HepG2 (cell line): Measurements from ENCODE around the gene MYO5B. TPM values are rescaled to one million over a fixed set of nuclear protein-coding genes. Genes with fewer than 3 reads are reported as not detected.
A peak's percentile ranks its signal among the peaks of the same experiment; 100 is the strongest.

ENCODE experiments used
- ARNT ChIP-seq: fragments of 450-650 bp; IDR thresholded peaks from 2 replicates; pipeline ENCODE4 v1.6.1; 2017
- ATM ChIP-seq: fragments of 450-650 bp; IDR thresholded peaks from 2 replicates; pipeline ENCODE4 v1.7.1; 2017; ENCODE audit warnings: mild to moderate bottlenecking, borderline replicate concordance
- CREB1 ChIP-seq, 2 experiments: fragments of 450-650 bp in 1 of 2; IDR thresholded peaks; 2 replicates each; pipeline ENCODE4 v1.6.1; 2016 to 2017; ENCODE audit warnings: control low read depth in 1 of 2, mild to moderate bottlenecking in 1 of 2, missing compliant biosample characterization in 1 of 2, missing genetic modification characterization in 1 of 2
- HMG20B ChIP-seq: conservative IDR thresholded peaks from 2 replicates; pipeline ENCODE4 v1.6.1; 2016; ENCODE audit warnings: missing genetic modification reagents, missing compliant biosample characterization
- ISL2 ChIP-seq: sonication (generic); formaldehyde crosslinking; IDR thresholded peaks from 2 replicates; pipeline ENCODE4 v1.5.0; 2020; ENCODE audit warnings: missing genetic modification reagents
- KIAA2018 ChIP-seq: sonication (generic); formaldehyde crosslinking; IDR thresholded peaks from 2 replicates; pipeline ENCODE4 v1.5.0; 2020; ENCODE audit warnings: mild to moderate bottlenecking, missing genetic modification reagents, borderline replicate concordance
- NFRKB ChIP-seq: fragments of 450-650 bp; IDR thresholded peaks from 2 replicates; pipeline ENCODE4 v1.6.1; 2017
- PAWR ChIP-seq: sonication (generic); formaldehyde crosslinking; IDR thresholded peaks from 2 replicates; pipeline ENCODE4 v1.4.0; 2020; ENCODE audit warnings: missing genetic modification reagents, mild to moderate bottlenecking, borderline replicate concordance
- PCBP2 ChIP-seq: fragments of 200-400 bp; formaldehyde crosslinking; optimal IDR thresholded peaks from 2 replicates; pipeline ENCODE3; 2018; ENCODE audit warnings: low read length, low read depth; ENCODE audit not compliant: poor library complexity, severe bottlenecking
- PTBP1 ChIP-seq: fragments of 200-400 bp; formaldehyde crosslinking; IDR thresholded peaks from 2 replicates; pipeline ENCODE4 v1.6.1; 2018; ENCODE audit warnings: low read length, low read depth; ENCODE audit not compliant: poor library complexity, severe bottlenecking
- SOX13 ChIP-seq, 3 experiments: fragments of 450-650 bp in 1 of 3; sonication (generic) in 1 of 3; formaldehyde crosslinking in 1 of 3; IDR thresholded peaks in 2 of 3; conservative IDR thresholded peaks in 1 of 3; 2 replicates each; pipeline versions ENCODE4 v1.5.0 to v1.6.1; 2016 to 2020; ENCODE audit warnings: antibody characterized with exemption in 1 of 3, mild to moderate bottlenecking in 1 of 3, missing compliant biosample characterization in 1 of 3, missing genetic modification reagents in 1 of 3, moderate library complexity in 1 of 3
- STAT6 ChIP-seq: sonication (generic); formaldehyde crosslinking; IDR thresholded peaks from 2 replicates; pipeline ENCODE4 v1.4.0; 2020; ENCODE audit warnings: missing genetic modification reagents, mild to moderate bottlenecking, borderline replicate concordance
- TEAD3 ChIP-seq: optimal IDR thresholded peaks from 2 replicates; pipeline ENCODE3; 2016; ENCODE audit warnings: borderline replicate concordance
- TRIM24 ChIP-seq: sonication (generic); formaldehyde crosslinking; IDR thresholded peaks from 2 replicates; pipeline ENCODE4 v1.8.0; 2022; ENCODE audit warnings: mild to moderate bottlenecking, missing genetic modification reagents
- ZNF331 ChIP-seq: sonication (generic); formaldehyde crosslinking; IDR thresholded peaks from 2 replicates; pipeline ENCODE4 v1.4.0; 2020; ENCODE audit warnings: missing genetic modification reagents
- ZNF337 ChIP-seq: sonication (generic); formaldehyde crosslinking; IDR thresholded peaks from 2 replicates; pipeline ENCODE4 v1.5.1; 2020; ENCODE audit warnings: missing genetic modification reagents, low read depth, mild to moderate bottlenecking, borderline replicate concordance
- ZNF670 ChIP-seq: sonication (generic); formaldehyde crosslinking; IDR thresholded peaks from 2 replicates; pipeline ENCODE4 v1.8.0; 2022; ENCODE audit warnings: mild to moderate bottlenecking, missing genetic modification reagents, borderline replicate concordance
- ZSCAN22 ChIP-seq: sonication (generic); formaldehyde crosslinking; IDR thresholded peaks from 2 replicates; pipeline ENCODE4 v1.4.0; 2020; ENCODE audit warnings: mild to moderate bottlenecking, missing genetic modification reagents
- polyA plus RNA-seq, 8 experiments: library from polyadenylated mRNA; depleted of rRNA in 3 of 8; stranded (reverse) in 7 of 8; unstranded in 1 of 8; fragments of >200 nt; fragmentation: Illumina TruSeq in 4 of 8; extraction: Trizol in 4 of 8; gene quantifications; 2 replicates each; pipeline versions ENCODE4 v1.2.1 to v1.2.3, GENCODE V29; 2011 to 2016; ENCODE audit warnings: low read depth in 4 of 8, missing spikeins in 1 of 8, mixed read lengths in 1 of 8; ENCODE audit not compliant: insufficient read depth in 1 of 8
- total RNA-seq, 5 experiments: library from RNA; depleted of rRNA; stranded (reverse); fragments of >200 nt; fragmentation: Illumina TruSeq; extraction: Trizol; gene quantifications; 2 replicates each; pipeline ENCODE4 v1.2.3, GENCODE V29; 2016; ENCODE audit warnings: low read depth in 1 of 5

MYO5B gene
- total and polyA plus RNA-seq, 2 of the 13 experiments (the other 11 are each of a cell fraction or from before 2014, with no cell fraction given): 13.1 to 24.0 TPM

GRCh38 chr18:49837889-49838288, 357.1 kb downstream of the MYO5B start (continued):
- TF ChIP-seq TRIM24 (CRISPR knock-in tag): peak; percentile 25; the same call in 1 of the 2 replicates
- 0 out of 2 replicates have a peak, but pooled peaks have one; percentile 38 for TF ChIP-seq ZNF331 (CRISPR knock-in tag)
- 0 out of 2 replicates have a peak, but pooled peaks have one; percentile 36 for TF ChIP-seq ISL2 (CRISPR knock-in tag)
- peak; percentile 69 for TF ChIP-seq CREB1 (IDR thresholded peaks at IDR 0.05)
- TF ChIP-seq CREB1 (CRISPR knock-in tag; IDR thresholded peaks at IDR 0.05): no peak
- TF ChIP-seq TEAD3 (CRISPR knock-in tag): peak; percentile 43
- TF ChIP-seq ZNF337 (CRISPR knock-in tag): no peak
- TF ChIP-seq ZSCAN22: no peak
- TF ChIP-seq PAWR (CRISPR knock-in tag): no peak
- no peak for TF ChIP-seq NFRKB
- TF ChIP-seq PTBP1: no peak
- TF ChIP-seq PCBP2: no peak
- no peak for TF ChIP-seq ZNF670 (CRISPR knock-in tag)
- no peak for TF ChIP-seq KIAA2018 (CRISPR knock-in tag)
- no peak for TF ChIP-seq SOX13 (IDR thresholded peaks at IDR 0.05)
- TF ChIP-seq SOX13 (CRISPR knock-in tag; conservative IDR thresholded peaks at IDR 0.05 in 1 of 2, IDR thresholded peaks at IDR 0.05 in 1 of 2): peak in 1 of 2 experiments; percentile 57; a peak in 2 of 4 replicates
- no peak for TF ChIP-seq ATM
- TF ChIP-seq HMG20B (CRISPR knock-in tag): no peak
- no peak for TF ChIP-seq ARNT
- no peak for TF ChIP-seq STAT6 (CRISPR knock-in tag)
